ENCODE data around the gene PCBP3. TPM values are rescaled to one million over a fixed set of nuclear protein-coding genes. Genes with fewer than 3 reads are reported as not detected.

PCBP3 gene
- total and polyA plus RNA-seq, 2 of the 8 experiments (the other 6 are each of a cell fraction or from before 2014, with no cell fraction given) = 3.5 to 6.3 TPM

DNA sequence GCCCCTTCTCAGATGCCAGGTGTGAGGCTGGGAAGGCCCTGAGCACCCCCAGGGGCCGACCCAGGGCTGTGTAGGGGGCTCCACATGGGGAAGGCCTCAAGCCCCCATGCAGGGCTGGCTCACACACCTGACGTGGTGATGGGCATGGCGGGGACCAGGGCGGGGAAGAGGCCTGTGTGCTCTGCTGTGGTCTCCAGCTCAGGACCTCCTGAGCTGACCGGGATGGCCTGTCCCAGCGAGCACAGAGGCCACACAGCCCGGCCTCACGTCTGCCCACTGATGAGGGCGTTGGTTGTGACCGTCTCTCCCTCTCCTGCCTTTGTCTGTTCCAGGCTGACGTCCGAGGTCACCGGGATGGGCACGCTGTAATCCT is 297.8 kb downstream of the PCBP3 start (continued):
- TF ChIP-seq, protein P1, sequence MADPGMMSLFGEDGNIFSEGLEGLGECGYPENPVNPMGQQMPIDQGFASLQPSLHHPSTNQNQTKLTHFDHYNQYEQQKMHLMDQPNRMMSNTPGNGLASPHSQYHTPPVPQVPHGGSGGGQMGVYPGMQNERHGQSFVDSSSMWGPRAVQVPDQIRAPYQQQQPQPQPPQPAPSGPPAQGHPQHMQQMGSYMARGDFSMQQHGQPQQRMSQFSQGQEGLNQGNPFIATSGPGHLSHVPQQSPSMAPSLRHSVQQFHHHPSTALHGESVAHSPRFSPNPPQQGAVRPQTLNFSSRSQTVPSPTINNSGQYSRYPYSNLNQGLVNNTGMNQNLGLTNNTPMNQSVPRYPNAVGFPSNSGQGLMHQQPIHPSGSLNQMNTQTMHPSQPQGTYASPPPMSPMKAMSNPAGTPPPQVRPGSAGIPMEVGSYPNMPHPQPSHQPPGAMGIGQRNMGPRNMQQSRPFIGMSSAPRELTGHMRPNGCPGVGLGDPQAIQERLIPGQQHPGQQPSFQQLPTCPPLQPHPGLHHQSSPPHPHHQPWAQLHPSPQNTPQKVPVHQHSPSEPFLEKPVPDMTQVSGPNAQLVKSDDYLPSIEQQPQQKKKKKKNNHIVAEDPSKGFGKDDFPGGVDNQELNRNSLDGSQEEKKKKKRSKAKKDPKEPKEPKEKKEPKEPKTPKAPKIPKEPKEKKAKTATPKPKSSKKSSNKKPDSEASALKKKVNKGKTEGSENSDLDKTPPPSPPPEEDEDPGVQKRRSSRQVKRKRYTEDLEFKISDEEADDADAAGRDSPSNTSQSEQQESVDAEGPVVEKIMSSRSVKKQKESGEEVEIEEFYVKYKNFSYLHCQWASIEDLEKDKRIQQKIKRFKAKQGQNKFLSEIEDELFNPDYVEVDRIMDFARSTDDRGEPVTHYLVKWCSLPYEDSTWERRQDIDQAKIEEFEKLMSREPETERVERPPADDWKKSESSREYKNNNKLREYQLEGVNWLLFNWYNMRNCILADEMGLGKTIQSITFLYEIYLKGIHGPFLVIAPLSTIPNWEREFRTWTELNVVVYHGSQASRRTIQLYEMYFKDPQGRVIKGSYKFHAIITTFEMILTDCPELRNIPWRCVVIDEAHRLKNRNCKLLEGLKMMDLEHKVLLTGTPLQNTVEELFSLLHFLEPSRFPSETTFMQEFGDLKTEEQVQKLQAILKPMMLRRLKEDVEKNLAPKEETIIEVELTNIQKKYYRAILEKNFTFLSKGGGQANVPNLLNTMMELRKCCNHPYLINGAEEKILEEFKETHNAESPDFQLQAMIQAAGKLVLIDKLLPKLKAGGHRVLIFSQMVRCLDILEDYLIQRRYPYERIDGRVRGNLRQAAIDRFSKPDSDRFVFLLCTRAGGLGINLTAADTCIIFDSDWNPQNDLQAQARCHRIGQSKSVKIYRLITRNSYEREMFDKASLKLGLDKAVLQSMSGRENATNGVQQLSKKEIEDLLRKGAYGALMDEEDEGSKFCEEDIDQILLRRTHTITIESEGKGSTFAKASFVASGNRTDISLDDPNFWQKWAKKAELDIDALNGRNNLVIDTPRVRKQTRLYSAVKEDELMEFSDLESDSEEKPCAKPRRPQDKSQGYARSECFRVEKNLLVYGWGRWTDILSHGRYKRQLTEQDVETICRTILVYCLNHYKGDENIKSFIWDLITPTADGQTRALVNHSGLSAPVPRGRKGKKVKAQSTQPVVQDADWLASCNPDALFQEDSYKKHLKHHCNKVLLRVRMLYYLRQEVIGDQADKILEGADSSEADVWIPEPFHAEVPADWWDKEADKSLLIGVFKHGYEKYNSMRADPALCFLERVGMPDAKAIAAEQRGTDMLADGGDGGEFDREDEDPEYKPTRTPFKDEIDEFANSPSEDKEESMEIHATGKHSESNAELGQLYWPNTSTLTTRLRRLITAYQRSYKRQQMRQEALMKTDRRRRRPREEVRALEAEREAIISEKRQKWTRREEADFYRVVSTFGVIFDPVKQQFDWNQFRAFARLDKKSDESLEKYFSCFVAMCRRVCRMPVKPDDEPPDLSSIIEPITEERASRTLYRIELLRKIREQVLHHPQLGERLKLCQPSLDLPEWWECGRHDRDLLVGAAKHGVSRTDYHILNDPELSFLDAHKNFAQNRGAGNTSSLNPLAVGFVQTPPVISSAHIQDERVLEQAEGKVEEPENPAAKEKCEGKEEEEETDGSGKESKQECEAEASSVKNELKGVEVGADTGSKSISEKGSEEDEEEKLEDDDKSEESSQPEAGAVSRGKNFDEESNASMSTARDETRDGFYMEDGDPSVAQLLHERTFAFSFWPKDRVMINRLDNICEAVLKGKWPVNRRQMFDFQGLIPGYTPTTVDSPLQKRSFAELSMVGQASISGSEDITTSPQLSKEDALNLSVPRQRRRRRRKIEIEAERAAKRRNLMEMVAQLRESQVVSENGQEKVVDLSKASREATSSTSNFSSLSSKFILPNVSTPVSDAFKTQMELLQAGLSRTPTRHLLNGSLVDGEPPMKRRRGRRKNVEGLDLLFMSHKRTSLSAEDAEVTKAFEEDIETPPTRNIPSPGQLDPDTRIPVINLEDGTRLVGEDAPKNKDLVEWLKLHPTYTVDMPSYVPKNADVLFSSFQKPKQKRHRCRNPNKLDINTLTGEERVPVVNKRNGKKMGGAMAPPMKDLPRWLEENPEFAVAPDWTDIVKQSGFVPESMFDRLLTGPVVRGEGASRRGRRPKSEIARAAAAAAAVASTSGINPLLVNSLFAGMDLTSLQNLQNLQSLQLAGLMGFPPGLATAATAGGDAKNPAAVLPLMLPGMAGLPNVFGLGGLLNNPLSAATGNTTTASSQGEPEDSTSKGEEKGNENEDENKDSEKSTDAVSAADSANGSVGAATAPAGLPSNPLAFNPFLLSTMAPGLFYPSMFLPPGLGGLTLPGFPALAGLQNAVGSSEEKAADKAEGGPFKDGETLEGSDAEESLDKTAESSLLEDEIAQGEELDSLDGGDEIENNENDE (IDR thresholded peaks at IDR 0.05; ENCODE audit: insufficient replicate concordance, low read length) = no peak
- TF ChIP-seq BCL11A (IDR thresholded peaks at IDR 0.05; ENCODE audit: low read depth in 2 of 2, low read length in 2 of 2) = no peak
- TF ChIP-seq PHF8 (conservative IDR thresholded peaks at IDR 0.05; ENCODE audit: low read depth, low read length) = no peak
- no peak for TF ChIP-seq YY1 (IDR thresholded peaks at IDR 0.05; ENCODE audit: low read depth, low read length)
- no peak for TF ChIP-seq KDM4A (IDR thresholded peaks at IDR 0.05; ENCODE audit: low read depth, low read length, severe bottlenecking)
